HG02588 (cell line): ENCODE results near the gene KATNBL1.
"Not testable (repeated sequence)": the region's sequence is repeated elsewhere in the genome, so short reads cannot be mapped to it uniquely, and the experiment has no call there.

ENCODE experiments used
- ATAC-seq: cut with Tn5 transposase; IDR thresholded peaks from one replicate; pipeline ENCODE4 v1.9.1; 2021; ENCODE audit warnings: mild to moderate bottlenecking, moderate library complexity; ENCODE audit not compliant: unreplicated experiment

Gene KATNBL1

GRCh38 chr15:34120420-34120819 lies 89.5 kb downstream of the KATNBL1 start:
- not testable (repeated sequence) for ATAC-seq

GRCh38 chr15:34119291-34119690 lies 90.6 kb downstream of the KATNBL1 start:
- ATAC-seq: no peak

- no peak for ATAC-seq
Observed at GRCh38 chr15:34116620-34117019, 93.3 kb downstream of the KATNBL1 start.

- ATAC-seq: no peak
Observed at GRCh38 chr15:34114739-34115138, 95.2 kb downstream of the KATNBL1 start.

- no peak for ATAC-seq
Observed at GRCh38 chr15:34114215-34114614, 95.7 kb downstream of the KATNBL1 start.

- no peak for ATAC-seq
Observed at GRCh38 chr15:34111488-34111887, 98.4 kb downstream of the KATNBL1 start.

- no peak for ATAC-seq
Observed at GRCh38 chr15:34109797-34110663, 99.9 kb downstream of the KATNBL1 start.

- ATAC-seq: no peak
Observed at GRCh38 chr15:34107315-34107714, 102.6 kb downstream of the KATNBL1 start.

GRCh38 chr15:34106423-34106822 lies 103.5 kb downstream of the KATNBL1 start:
- ATAC-seq: no peak

GRCh38 chr15:34102175-34102925 lies 107.5 kb downstream of the KATNBL1 start:
- peak; percentile 11 for ATAC-seq

GRCh38 chr15:34101366-34102174 lies 108.3 kb downstream of the KATNBL1 start, which contains the start of the genes EMC7 and PGBD4:
Gene EMC7, minus strand, starts transcription at chr15:34101862. Its CDS starts 23 bp downstream, at chr15:34101839.
Gene PGBD4, plus strand, starts transcription at chr15:34102083. Its CDS starts 449 bp downstream, at chr15:34102532.
- ATAC-seq: peak; percentile 99

- no peak for ATAC-seq
Observed at GRCh38 chr15:34099914-34100313, 110.0 kb downstream of the KATNBL1 start.
